ENCODE measurements around the gene ACOT11.

- TF ChIP-seq POLR2A (IDR thresholded peaks at IDR 0.05), result no peak
- TF ChIP-seq EP300 (IDR thresholded peaks at IDR 0.05), result no peak
- TF ChIP-seq POLR2AphosphoS5 (IDR thresholded peaks at IDR 0.05), result no peak
Observed at GRCh38 chr1:54601730-54602129, 53.7 kb downstream of the ACOT11 start.

Measured in upper lobe of left lung (tissue), 4 donors.